ENCODE results near the gene GATA6.

GATA6 gene

DNA sequence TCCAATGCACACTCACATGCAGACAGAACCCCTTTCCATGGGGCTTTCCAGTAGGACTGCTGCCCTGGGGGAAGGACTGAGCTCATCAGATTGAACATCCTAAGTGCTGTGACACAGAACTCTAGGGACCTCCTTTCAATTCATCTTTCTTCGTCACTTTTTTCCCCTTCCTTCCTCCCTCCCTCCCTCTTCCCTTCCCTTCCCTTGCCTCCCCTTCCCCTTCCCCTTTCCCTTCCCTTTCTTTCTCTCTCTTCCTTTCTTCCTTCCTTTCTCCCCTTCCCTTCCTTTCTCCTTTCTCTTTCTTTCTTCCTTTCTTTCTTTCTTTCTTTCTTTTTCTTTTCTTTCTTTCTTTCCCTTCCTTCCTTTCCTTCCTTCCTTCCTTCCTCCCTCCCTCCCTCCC, 39.6 kb upstream of the GATA6 start:
- H3K79me2 ChIP-seq (ENCODE audit: insufficient read depth, low read length): no peaks in the 10 kb centered on the region
- DNase-seq: no peak
- no peak overlapping the region for H2AFZ ChIP-seq (ENCODE audit: low read depth, low read length)
- no peaks in the 10 kb centered on the region for H3K4me1 ChIP-seq (ENCODE audit: insufficient read depth, low read length)
- no peaks in the 10 kb centered on the region for H3K36me3 ChIP-seq (ENCODE audit: insufficient read depth, low read length)
- no peak for ATAC-seq (ENCODE audit: insufficient read depth, low read depth)
- no peak overlapping the region for H3K4me2 ChIP-seq (ENCODE audit: insufficient read depth, low read length)
- no peaks in the 10 kb centered on the region for H4K20me1 ChIP-seq (ENCODE audit: insufficient read depth, low read length)
- no peak overlapping the region for H3K27ac ChIP-seq (ENCODE audit: low read length)
- H3K4me3 ChIP-seq (ENCODE audit: low read depth in 1 of 2, low read length in 2 of 2): no peak overlapping the region
- TF ChIP-seq EZH2 (IDR thresholded peaks at IDR 0.05; ENCODE audit: borderline replicate concordance, low read depth, low read length, severe bottlenecking): no peak
- TF ChIP-seq, protein P1, sequence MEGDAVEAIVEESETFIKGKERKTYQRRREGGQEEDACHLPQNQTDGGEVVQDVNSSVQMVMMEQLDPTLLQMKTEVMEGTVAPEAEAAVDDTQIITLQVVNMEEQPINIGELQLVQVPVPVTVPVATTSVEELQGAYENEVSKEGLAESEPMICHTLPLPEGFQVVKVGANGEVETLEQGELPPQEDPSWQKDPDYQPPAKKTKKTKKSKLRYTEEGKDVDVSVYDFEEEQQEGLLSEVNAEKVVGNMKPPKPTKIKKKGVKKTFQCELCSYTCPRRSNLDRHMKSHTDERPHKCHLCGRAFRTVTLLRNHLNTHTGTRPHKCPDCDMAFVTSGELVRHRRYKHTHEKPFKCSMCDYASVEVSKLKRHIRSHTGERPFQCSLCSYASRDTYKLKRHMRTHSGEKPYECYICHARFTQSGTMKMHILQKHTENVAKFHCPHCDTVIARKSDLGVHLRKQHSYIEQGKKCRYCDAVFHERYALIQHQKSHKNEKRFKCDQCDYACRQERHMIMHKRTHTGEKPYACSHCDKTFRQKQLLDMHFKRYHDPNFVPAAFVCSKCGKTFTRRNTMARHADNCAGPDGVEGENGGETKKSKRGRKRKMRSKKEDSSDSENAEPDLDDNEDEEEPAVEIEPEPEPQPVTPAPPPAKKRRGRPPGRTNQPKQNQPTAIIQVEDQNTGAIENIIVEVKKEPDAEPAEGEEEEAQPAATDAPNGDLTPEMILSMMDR (IDR thresholded peaks at IDR 0.05; ENCODE audit: borderline replicate concordance, extremely low read depth, low read length, poor library complexity, severe bottlenecking): no peak
- no peaks in the 10 kb centered on the region for H3K9me3 ChIP-seq (ENCODE audit: insufficient read depth, low read length, severe bottlenecking)
- H3K27me3 ChIP-seq (ENCODE audit: insufficient read depth, low read length, poor library complexity): peaks cover 5% of the 10 kb centered on the region
- H3K9ac ChIP-seq (ENCODE audit: low read depth, low read length): no peak overlapping the region

DNA sequence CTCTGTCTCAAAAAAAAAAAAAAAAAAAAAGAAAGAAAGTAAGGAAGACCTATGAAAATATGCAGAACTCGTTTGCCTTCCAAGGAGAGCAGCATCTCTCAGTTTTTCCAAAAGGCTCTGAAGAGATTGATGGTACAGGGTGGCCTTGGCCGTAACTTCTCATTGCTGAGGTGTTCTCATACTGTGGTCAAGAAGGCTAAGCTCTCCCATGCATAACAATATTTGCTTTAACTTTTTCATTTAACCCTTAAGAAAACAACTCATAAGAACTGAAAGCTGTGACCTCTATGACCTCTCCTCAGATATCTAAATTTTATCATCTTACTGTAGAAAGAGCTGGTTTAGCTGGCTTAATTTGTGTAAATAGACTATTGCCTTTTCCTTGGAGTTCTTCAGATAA, 37.1 kb upstream of the GATA6 start:
- H3K9ac ChIP-seq (ENCODE audit: low read depth, low read length): no peak overlapping the region
- no peak overlapping the region for H3K4me2 ChIP-seq (ENCODE audit: insufficient read depth, low read length)
- no peak overlapping the region for H3K27ac ChIP-seq (ENCODE audit: low read length)
- no peaks in the 10 kb centered on the region for H3K9me3 ChIP-seq (ENCODE audit: insufficient read depth, low read length, severe bottlenecking)
- no peak overlapping the region for H3K4me3 ChIP-seq (ENCODE audit: low read depth in 1 of 2, low read length in 2 of 2)
- ATAC-seq (ENCODE audit: insufficient read depth, low read depth): no peak
- H4K20me1 ChIP-seq (ENCODE audit: insufficient read depth, low read length): no peaks in the 10 kb centered on the region
- no peak for DNase-seq
- H2AFZ ChIP-seq (ENCODE audit: low read depth, low read length): no peak overlapping the region
- no peaks in the 10 kb centered on the region for H3K79me2 ChIP-seq (ENCODE audit: insufficient read depth, low read length)
- H3K27me3 ChIP-seq (ENCODE audit: insufficient read depth, low read length, poor library complexity): peaks cover 5% of the 10 kb centered on the region
- H3K4me1 ChIP-seq (ENCODE audit: insufficient read depth, low read length): no peaks in the 10 kb centered on the region
- no peaks in the 10 kb centered on the region for H3K36me3 ChIP-seq (ENCODE audit: insufficient read depth, low read length)
- TF ChIP-seq, protein P1 (IDR thresholded peaks at IDR 0.05; ENCODE audit: borderline replicate concordance, extremely low read depth, low read length, poor library complexity, severe bottlenecking): no peak
- TF ChIP-seq EZH2 (IDR thresholded peaks at IDR 0.05; ENCODE audit: borderline replicate concordance, low read depth, low read length, severe bottlenecking): no peak

DNA sequence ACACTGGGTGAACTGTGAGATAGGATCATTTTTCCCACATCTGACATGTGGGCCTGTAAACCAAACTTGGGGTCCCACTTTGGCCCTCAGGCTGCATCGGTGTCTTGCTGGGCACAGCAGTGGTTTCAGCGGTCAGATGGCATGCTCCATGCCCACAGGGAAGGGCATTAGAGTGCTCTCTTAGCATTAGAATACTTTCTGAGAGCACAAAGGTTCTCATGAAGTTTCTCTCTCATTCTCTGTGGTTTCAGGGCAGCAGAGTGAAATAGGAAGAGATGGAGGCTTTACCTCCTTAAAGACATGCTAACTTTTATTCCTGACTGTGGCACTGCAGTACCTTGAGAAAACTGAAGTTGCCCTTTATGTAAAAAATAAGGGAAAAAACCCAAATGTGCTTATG, 36.6 kb upstream of the GATA6 start:
- ATAC-seq (ENCODE audit: insufficient read depth, low read depth) (no peak), DNase-seq (no peak)
- Histone ChIP-seq H2AFZ (ENCODE audit: low read depth, low read length) (no peak overlapping the region), H3K27ac (ENCODE audit: low read length) (no peak overlapping the region), H3K4me1 (ENCODE audit: insufficient read depth, low read length) (no peaks in the 10 kb centered on the region), H3K79me2 (ENCODE audit: insufficient read depth, low read length) (no peaks in the 10 kb centered on the region), H3K9ac (ENCODE audit: low read depth, low read length) (no peak overlapping the region), H4K20me1 (ENCODE audit: insufficient read depth, low read length) (no peaks in the 10 kb centered on the region), H3K27me3 (ENCODE audit: insufficient read depth, low read length, poor library complexity) (peaks cover 5% of the 10 kb centered on the region), H3K36me3 (ENCODE audit: insufficient read depth, low read length) (no peaks in the 10 kb centered on the region), H3K4me3 (ENCODE audit: low read depth in 1 of 2, low read length in 2 of 2) (no peak overlapping the region), H3K4me2 (ENCODE audit: insufficient read depth, low read length) (no peak overlapping the region), H3K9me3 (ENCODE audit: insufficient read depth, low read length, severe bottlenecking) (no peaks in the 10 kb centered on the region)
- TF ChIP-seq, protein P1 (IDR thresholded peaks at IDR 0.05; ENCODE audit: borderline replicate concordance, extremely low read depth, low read length, poor library complexity, severe bottlenecking): no peak
- no peak for TF ChIP-seq EZH2 (IDR thresholded peaks at IDR 0.05; ENCODE audit: borderline replicate concordance, low read depth, low read length, severe bottlenecking)

DNA sequence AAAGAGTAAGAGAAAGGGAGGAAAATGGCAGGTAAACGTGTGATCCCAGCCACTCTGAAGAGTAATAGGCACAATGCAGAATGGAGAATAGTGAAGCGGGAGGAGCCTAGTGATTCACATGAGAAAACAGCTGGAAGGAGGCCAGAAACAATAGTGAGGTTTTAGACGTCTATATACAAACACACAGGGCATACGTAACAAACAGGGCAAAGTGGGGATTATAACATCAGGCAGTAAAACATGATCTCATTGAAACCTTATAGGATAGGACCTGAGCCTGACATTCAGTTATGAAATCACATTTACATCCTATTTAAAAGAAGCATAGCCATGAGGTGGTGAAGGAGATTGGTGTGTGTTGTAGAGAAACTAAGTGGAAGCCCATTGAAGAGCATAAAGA, 33.0 kb upstream of the GATA6 start:
- no peaks in the 10 kb centered on the region for H3K79me2 ChIP-seq (ENCODE audit: insufficient read depth, low read length)
- no peak for TF ChIP-seq EZH2 (IDR thresholded peaks at IDR 0.05; ENCODE audit: borderline replicate concordance, low read depth, low read length, severe bottlenecking)
- TF ChIP-seq, protein P1 (IDR thresholded peaks at IDR 0.05; ENCODE audit: borderline replicate concordance, extremely low read depth, low read length, poor library complexity, severe bottlenecking): no peak
- H3K27ac ChIP-seq (ENCODE audit: low read length): no peak overlapping the region
- no peaks in the 10 kb centered on the region for H3K36me3 ChIP-seq (ENCODE audit: insufficient read depth, low read length)
- H4K20me1 ChIP-seq (ENCODE audit: insufficient read depth, low read length): no peaks in the 10 kb centered on the region
- no peak for DNase-seq
- no peak overlapping the region for H3K9ac ChIP-seq (ENCODE audit: low read depth, low read length)
- no peak overlapping the region for H3K4me2 ChIP-seq (ENCODE audit: insufficient read depth, low read length)
- no peak for ATAC-seq (ENCODE audit: insufficient read depth, low read depth)
- no peaks in the 10 kb centered on the region for H3K4me1 ChIP-seq (ENCODE audit: insufficient read depth, low read length)
- no peak overlapping the region for H3K4me3 ChIP-seq (ENCODE audit: low read depth in 1 of 2, low read length in 2 of 2)
- H3K9me3 ChIP-seq (ENCODE audit: insufficient read depth, low read length, severe bottlenecking): no peaks in the 10 kb centered on the region
- no peak overlapping the region for H2AFZ ChIP-seq (ENCODE audit: low read depth, low read length)
- H3K27me3 ChIP-seq (ENCODE audit: insufficient read depth, low read length, poor library complexity): peaks cover 7% of the 10 kb centered on the region
